Neuronal stem cell (in vitro differentiated cells): Measurements from ENCODE around the gene ATAT1.

Experiments
- DNase-seq: peaks from one replicate; pipeline ENCODE4 v3.0.0-alpha.2; 2013; ENCODE audit warnings: low spot score
- H2AFZ ChIP-seq: one replicate; pipeline ENCODE4 v1.6.1; 2013; ENCODE audit warnings: mild to moderate bottlenecking, low read length, inconsistent platforms
- H2AK5ac ChIP-seq: 2 replicates; pipeline ENCODE4 v1.6.1; 2013; ENCODE audit warnings: low read depth, mild to moderate bottlenecking, inconsistent platforms, low read length, moderate library complexity, mixed read lengths
- H2BK120ac ChIP-seq: 2 replicates; pipeline ENCODE4 v1.6.1; 2013; ENCODE audit warnings: low read depth, mild to moderate bottlenecking, inconsistent platforms, low read length, moderate library complexity, mixed read lengths
- H2BK12ac ChIP-seq: one replicate; pipeline ENCODE4 v1.6.1; 2013; ENCODE audit warnings: low read length, inconsistent platforms
- H2BK15ac ChIP-seq: 2 replicates; pipeline ENCODE4 v1.6.1; 2013; ENCODE audit warnings: mild to moderate bottlenecking, low read length, inconsistent platforms, mixed read lengths
- H2BK5ac ChIP-seq: one replicate; pipeline ENCODE4 v1.6.1; 2013; ENCODE audit warnings: inconsistent platforms, mild to moderate bottlenecking, low read length, moderate library complexity
- H3K14ac ChIP-seq: one replicate; pipeline ENCODE4 v1.6.1; 2013; ENCODE audit warnings: low read length, inconsistent platforms
- H3K18ac ChIP-seq: 2 replicates; pipeline ENCODE4 v1.6.1; 2013; ENCODE audit warnings: low read length, inconsistent platforms
- H3K23ac ChIP-seq: 2 replicates; pipeline ENCODE4 v1.6.1; 2013; ENCODE audit warnings: low read depth, mild to moderate bottlenecking, mixed read lengths, low read length, inconsistent platforms; ENCODE audit not compliant: poor library complexity
- H3K27ac ChIP-seq: replicated peaks from 3 replicates; pipeline ENCODE4 v1.5.1; 2013; ENCODE audit warnings: low read length, inconsistent platforms
- H3K27me3 ChIP-seq, 3 experiments: 2 replicates each; pipeline ENCODE4 v1.6.1; 2013; ENCODE audit warnings: low read length in 3 of 3, mild to moderate bottlenecking in 2 of 3, inconsistent platforms in 1 of 3, low read depth in 1 of 3, mixed read lengths in 1 of 3, moderate library complexity in 1 of 3; ENCODE audit not compliant: control insufficient read depth in 3 of 3, insufficient read depth in 3 of 3
- H3K36me3 ChIP-seq, 2 donors: replicated peaks in 1 of 2; 2 replicates each; pipeline ENCODE4 v1.6.1; 2013; ENCODE audit warnings: low read length in 2 of 2; ENCODE audit not compliant: control insufficient read depth in 2 of 2, insufficient read depth in 2 of 2
- H3K4ac ChIP-seq: 2 replicates; pipeline ENCODE4 v1.6.1; 2013; ENCODE audit warnings: inconsistent platforms, mild to moderate bottlenecking, low read length, moderate library complexity
- H3K4me1 ChIP-seq, 2 donors: 1 replicate in 1 of 2; 2 replicates in 1 of 2; pipeline ENCODE4 v1.6.1; 2013; ENCODE audit warnings: low read length in 2 of 2, low read depth in 1 of 2; ENCODE audit not compliant: control insufficient read depth in 2 of 2, insufficient read depth in 1 of 2
- H3K4me2 ChIP-seq: one replicate; pipeline ENCODE4 v1.6.1; 2013; ENCODE audit warnings: mild to moderate bottlenecking, low read length, inconsistent platforms; ENCODE audit not compliant: insufficient read depth, poor library complexity, severe bottlenecking
- H3K4me3 ChIP-seq, 2 donors: 2 replicates each; pipeline ENCODE4 v1.5.1; 2013; ENCODE audit warnings: low read length in 2 of 2, mild to moderate bottlenecking in 2 of 2, inconsistent platforms in 1 of 2, moderate library complexity in 1 of 2
- H3K79me1 ChIP-seq: one replicate; pipeline ENCODE4 v1.6.1; 2013; ENCODE audit warnings: low read depth, mild to moderate bottlenecking, inconsistent platforms, low read length, moderate library complexity
- H3K9ac ChIP-seq: one replicate; pipeline ENCODE4 v1.6.1; 2013; ENCODE audit warnings: mild to moderate bottlenecking, low read depth, low read length, inconsistent platforms; ENCODE audit not compliant: poor library complexity
- H3K9me3 ChIP-seq, 2 donors: replicated peaks in 1 of 2; 2 replicates each; pipeline versions ENCODE3 to v1.6.1; 2013; ENCODE audit warnings: low read length in 2 of 2, mild to moderate bottlenecking in 2 of 2, inconsistent platforms in 1 of 2, low read depth in 1 of 2, mixed read lengths in 1 of 2, moderate library complexity in 1 of 2; ENCODE audit not compliant: control insufficient read depth in 2 of 2, insufficient read depth in 1 of 2
- H4K8ac ChIP-seq: one replicate; pipeline ENCODE4 v1.6.1; 2013; ENCODE audit warnings: low read depth, mild to moderate bottlenecking, inconsistent platforms, low read length, moderate library complexity
- H4K91ac ChIP-seq: one replicate; pipeline ENCODE4 v1.6.1; 2013; ENCODE audit warnings: low read length, low read depth, mild to moderate bottlenecking, inconsistent platforms; ENCODE audit not compliant: poor library complexity
- WGBS, 2 donors: extraction: QIAGEN DNeasy Blood & Tissue Kit; methylation state at CpG; one replicate each; pipeline ENCODE4 v1.1.7; 2013; ENCODE audit warnings: missing lambda C conversion rate in 2 of 2, mixed read lengths in 1 of 2; ENCODE audit not compliant: insufficient read length in 2 of 2, insufficient replicate concordance in 1 of 2; ENCODE audit errors: extremely low coverage in 2 of 2; 5-methylcytosine and 5-hydroxymethylcytosine counted together

ATAT1 gene

DNA sequence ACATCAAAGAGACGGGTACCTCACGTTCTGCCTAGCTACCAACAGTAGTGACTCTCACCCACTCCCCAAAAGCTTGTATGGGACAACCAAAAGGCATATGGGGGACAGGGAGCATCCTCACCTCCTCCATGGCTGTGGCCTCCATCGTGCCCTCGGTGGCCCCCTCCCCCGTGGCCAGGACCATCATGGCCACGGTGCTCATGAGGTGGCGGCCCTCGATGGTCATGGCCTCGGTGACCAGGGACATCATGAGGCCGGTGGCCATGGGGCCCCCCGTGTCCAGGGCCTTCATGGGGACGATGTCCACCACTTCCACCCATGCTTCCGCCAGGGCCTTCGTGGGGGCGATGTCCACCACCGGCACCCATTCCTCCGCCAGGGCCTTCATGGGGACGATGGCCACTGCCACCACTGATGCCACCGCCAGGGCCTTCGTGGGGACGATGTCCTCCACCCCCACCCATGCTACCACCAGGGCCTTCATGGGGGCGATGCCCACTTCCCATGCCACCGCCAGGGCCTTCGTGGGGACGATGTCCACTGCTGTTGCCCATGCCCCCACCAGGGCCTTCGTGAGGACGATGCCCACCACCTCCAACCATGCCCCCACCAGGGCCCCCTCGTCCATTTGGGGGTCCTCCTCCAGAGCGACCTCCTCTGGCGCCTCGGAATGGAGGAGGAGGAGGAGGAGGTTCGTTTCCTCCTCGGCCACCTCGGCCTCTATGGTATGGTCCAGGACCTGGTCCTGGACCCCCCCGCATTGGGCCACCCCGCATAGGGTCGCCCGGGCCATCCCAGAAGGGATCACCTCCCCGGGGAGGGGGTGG, 24.6 kb upstream of the ATAT1 start:
- Histone ChIP-seq H3K23ac (peak overlapping the region; percentile 25), H3K79me1 (no peaks in the 10 kb centered on the region), H3K4me2 (no peak overlapping the region), H3K4me1 (no peaks in the 10 kb centered on the region), H2AK5ac (no peak overlapping the region), H3K9ac (no peak overlapping the region), H3K18ac (no peak overlapping the region), H3K27me3 (no peaks in the 10 kb centered on the region), H3K27ac (no peak overlapping the region), H2BK5ac (no peak overlapping the region), H3K14ac (no peak overlapping the region), H2BK15ac (no peak overlapping the region), H2AFZ (no peak overlapping the region), H3K4ac (no peak overlapping the region), H4K91ac (no peak overlapping the region), H3K4me3 (no peak overlapping the region), H3K9me3 (no peaks in the 10 kb centered on the region), H2BK12ac (no peak overlapping the region), H2BK120ac (no peak overlapping the region), H4K8ac (no peak overlapping the region), H3K36me3 (peaks cover 62 to 75% of the 10 kb centered on the region in 2 donors)
- no CpG with 5 or more reads among the region's 39 CpGs for WGBS, 2 donors
- no peak for DNase-seq

DNA sequence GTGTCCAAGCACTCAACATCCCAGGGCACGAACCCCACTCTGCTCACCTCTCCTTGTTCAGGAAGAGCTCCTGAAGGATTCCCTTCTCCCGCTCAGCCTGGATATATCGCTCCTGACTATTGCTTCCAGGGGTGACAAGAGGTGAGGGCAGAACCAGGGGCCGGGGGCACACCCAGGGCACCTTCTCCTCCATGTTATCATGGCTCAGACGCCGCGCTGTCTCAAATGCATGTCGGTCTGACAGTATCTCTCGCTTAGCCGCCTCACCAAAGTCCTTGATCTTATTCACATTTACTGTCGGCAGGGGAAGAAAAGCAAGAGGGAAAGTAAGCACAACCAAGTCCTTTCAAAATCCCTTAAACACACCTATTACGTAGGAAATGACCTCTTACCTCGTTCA, 22.7 kb upstream of the ATAT1 start:
- Histone ChIP-seq H2BK15ac (no peak overlapping the region), H3K9me3 (no peaks in the 10 kb centered on the region), H2AK5ac (no peak overlapping the region), H2BK5ac (no peak overlapping the region), H3K23ac (no peak overlapping the region), H4K91ac (no peak overlapping the region), H2BK12ac (no peak overlapping the region), H2AFZ (no peak overlapping the region), H3K9ac (no peak overlapping the region), H3K27ac (no peak overlapping the region), H3K4ac (no peak overlapping the region), H4K8ac (no peak overlapping the region), H3K14ac (no peak overlapping the region), H3K79me1 (no peaks in the 10 kb centered on the region), H3K36me3 (peaks cover 67 to 94% of the 10 kb centered on the region in 2 donors), H3K4me1 (no peaks in the 10 kb centered on the region), H2BK120ac (no peak overlapping the region), H3K27me3 (no peaks in the 10 kb centered on the region), H3K4me2 (no peak overlapping the region), H3K18ac (no peak overlapping the region), H3K4me3 (peak overlapping the region in 1 of 2 donors; percentile 16)
- WGBS, 2 donors: no CpG with 5 or more reads among the region's 13 CpGs
- DNase-seq: no peak

DNA sequence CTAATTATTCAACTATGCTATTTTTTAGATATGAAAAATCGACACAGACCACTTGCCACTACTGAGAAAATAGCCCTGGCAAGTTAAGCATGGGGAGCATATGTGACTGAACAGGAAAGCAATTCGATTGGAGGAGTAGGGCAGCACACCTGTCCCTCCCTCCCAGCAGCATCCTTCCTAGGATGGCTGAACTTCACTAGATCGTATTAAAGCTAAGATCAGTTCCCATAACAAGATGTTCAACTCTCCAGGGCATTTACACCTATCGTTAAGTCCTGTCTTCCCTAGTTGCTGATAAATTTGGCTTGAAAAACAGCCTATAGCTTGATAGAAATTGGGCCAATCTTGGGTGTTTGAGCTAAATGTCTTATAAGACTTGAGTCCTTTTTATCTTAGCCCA, 16.6 kb upstream of the ATAT1 start:
- Histone ChIP-seq H3K27me3 (no peaks in the 10 kb centered on the region), H2BK5ac (no peak overlapping the region), H3K4me1 (peaks cover 5 to 6% of the 10 kb centered on the region in 2 donors), H3K36me3 (peaks cover 31 to 92% of the 10 kb centered on the region in 2 donors), H2AK5ac (no peak overlapping the region), H3K4me3 (no peak overlapping the region), H3K9ac (no peak overlapping the region), H3K18ac (no peak overlapping the region), H2BK15ac (no peak overlapping the region), H2BK120ac (no peak overlapping the region), H4K8ac (no peak overlapping the region), H3K79me1 (peaks cover 2% of the 10 kb centered on the region), H3K4ac (no peak overlapping the region), H3K23ac (no peak overlapping the region), H3K9me3 (no peaks in the 10 kb centered on the region), H3K4me2 (no peak overlapping the region), H2BK12ac (no peak overlapping the region), H2AFZ (no peak overlapping the region), H4K91ac (no peak overlapping the region), H3K27ac (no peak overlapping the region), H3K14ac (no peak overlapping the region)
- WGBS, 2 donors: no CpG with 5 or more reads among the region's 4 CpGs
- no peak for DNase-seq

DNA sequence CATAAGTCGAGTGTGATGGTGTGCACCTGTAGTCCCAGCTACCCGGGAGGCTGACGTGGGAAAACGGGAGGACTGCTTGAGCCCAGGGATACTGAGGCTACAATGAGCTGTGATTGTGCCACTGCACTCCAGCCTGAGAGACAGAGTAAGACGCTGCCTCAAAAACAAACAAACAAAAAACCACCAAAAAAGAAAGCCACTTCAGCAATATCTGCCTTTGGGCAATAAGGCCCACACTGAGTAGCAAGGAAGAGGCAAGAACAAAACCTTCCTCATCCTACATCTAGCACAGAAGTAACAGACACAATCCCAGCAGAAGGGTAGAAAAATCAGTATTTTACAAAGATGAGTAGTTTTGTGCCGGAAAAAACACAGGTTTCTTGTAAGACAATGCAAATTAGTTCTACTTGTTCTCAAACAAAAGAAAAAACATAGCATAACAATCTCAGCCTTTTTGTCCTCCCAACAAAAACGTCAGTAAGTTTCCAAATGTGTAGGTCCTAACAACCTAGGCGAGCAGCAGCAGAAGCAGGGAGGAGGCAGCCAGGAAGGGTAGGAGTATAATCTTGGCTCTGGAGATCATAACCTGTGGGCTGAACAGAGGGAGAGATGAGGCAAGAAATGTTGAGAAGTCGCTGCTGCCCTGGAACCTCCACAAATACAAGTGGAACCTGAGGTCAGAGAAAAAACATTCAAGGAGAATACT, 15.4 kb upstream of the ATAT1 start:
- no peak overlapping the region for H3K18ac ChIP-seq
- H3K4me2 ChIP-seq: no peak overlapping the region
- peaks cover 2% of the 10 kb centered on the region for H3K79me1 ChIP-seq
- no peak overlapping the region for H3K27ac ChIP-seq
- H4K8ac ChIP-seq: no peak overlapping the region
- peaks cover 5 to 6% of the 10 kb centered on the region in 2 donors for H3K4me1 ChIP-seq
- H2BK12ac ChIP-seq: no peak overlapping the region
- no peak overlapping the region for H2AK5ac ChIP-seq
- H3K14ac ChIP-seq: no peak overlapping the region
- H3K36me3 ChIP-seq: peaks cover 24 to 92% of the 10 kb centered on the region in 2 donors
- no peak overlapping the region for H3K4ac ChIP-seq
- H4K91ac ChIP-seq: no peak overlapping the region
- no peaks in the 10 kb centered on the region for H3K27me3 ChIP-seq
- no peak overlapping the region for H2BK120ac ChIP-seq
- H2BK15ac ChIP-seq: no peak overlapping the region
- no peak overlapping the region for H2BK5ac ChIP-seq
- no peak overlapping the region for H3K4me3 ChIP-seq
- no peak overlapping the region for H3K23ac ChIP-seq
- DNase-seq: no peak
- no peak overlapping the region for H2AFZ ChIP-seq
- no peaks in the 10 kb centered on the region for H3K9me3 ChIP-seq
- WGBS, 2 donors: no CpG with 5 or more reads among the region's 9 CpGs
- H3K9ac ChIP-seq: peak overlapping the region; percentile 44
